HepG2 (cell line): Measurements from ENCODE around the gene NLRC5.

Experiments
- CTCF ChIP-seq: sonication (generic); formaldehyde crosslinking; IDR thresholded peaks from 2 replicates; pipeline ENCODE4 v1.5.0; 2020; ENCODE audit warnings: mild to moderate bottlenecking, missing genetic modification reagents, moderate library complexity
- NCOR1 ChIP-seq: fragments of 200-600 bp; sonication (generic); IDR thresholded peaks from 2 replicates; pipeline ENCODE4 v1.7.0; 2017; ENCODE audit warnings: antibody characterized with exemption, low read length, borderline replicate concordance
- RARA ChIP-seq: IDR thresholded peaks from 2 replicates; pipeline ENCODE4 v1.6.1; 2016; ENCODE audit warnings: missing genetic modification reagents, missing compliant biosample characterization
- SMARCE1 ChIP-seq: fragments of 450-650 bp; IDR thresholded peaks from 2 replicates; pipeline ENCODE4 v1.6.1; 2017; ENCODE audit warnings: borderline replicate concordance
- ZKSCAN8 ChIP-seq: IDR thresholded peaks from 2 replicates; pipeline ENCODE4 v1.6.1; 2016; ENCODE audit warnings: borderline replicate concordance, missing genetic modification reagents, missing compliant biosample characterization
- ZNF530 ChIP-seq: sonication (generic); formaldehyde crosslinking; IDR thresholded peaks from 2 replicates; pipeline ENCODE4 v1.5.0; 2020; ENCODE audit warnings: low read depth, mild to moderate bottlenecking, missing genetic modification reagents

- no peak for TF ChIP-seq ZKSCAN8 (CRISPR knock-in tag)
- TF ChIP-seq ZNF530 (CRISPR knock-in tag), result no peak
- no peak for TF ChIP-seq SMARCE1
- no peak for TF ChIP-seq RARA
- TF ChIP-seq NCOR1, result 0 out of 2 replicates have a peak, but pooled peaks have one; percentile 17
- TF ChIP-seq CTCF, result no peak
Measured at GRCh38 chr16:56965149-56966092, 23.9 kb upstream of the NLRC5 start.
